Muscle layer of colon (tissue), 2 donors: Measurements from ENCODE around the gene LCMT1.

Source experiments
- H3K27ac ChIP-seq: one replicate; pipeline ENCODE4 v1.7.0; 2013; ENCODE audit warnings: low read depth, mild to moderate bottlenecking, low read length, moderate library complexity
- H3K27me3 ChIP-seq, 2 donors: one replicate each; pipeline ENCODE4 v1.7.0; 2013; ENCODE audit warnings: low read length in 2 of 2, mild to moderate bottlenecking in 2 of 2; ENCODE audit not compliant: insufficient read depth in 2 of 2, control insufficient read depth in 1 of 2
- H3K36me3 ChIP-seq: one replicate; pipeline ENCODE4 v1.7.0; 2013; ENCODE audit warnings: mild to moderate bottlenecking, low read length; ENCODE audit not compliant: insufficient read depth
- H3K4me1 ChIP-seq: one replicate; pipeline ENCODE4 v1.7.0; 2013; ENCODE audit warnings: mild to moderate bottlenecking, low read length; ENCODE audit not compliant: insufficient read depth
- H3K4me3 ChIP-seq, 2 donors: one replicate each; pipeline ENCODE4 v1.7.0; 2013; ENCODE audit warnings: low read length in 2 of 2, low read depth in 1 of 2, mild to moderate bottlenecking in 1 of 2, moderate library complexity in 1 of 2
- H3K9ac ChIP-seq: one replicate; pipeline ENCODE4 v1.7.0; 2013; ENCODE audit warnings: low read length
- H3K9me3 ChIP-seq: one replicate; pipeline ENCODE4 v1.7.0; 2013; ENCODE audit warnings: mild to moderate bottlenecking, low read length
- donor health status: abdominal sarcoma.
- donor health status: Adenocarcinoma of cecum.

LCMT1 gene

DNA sequence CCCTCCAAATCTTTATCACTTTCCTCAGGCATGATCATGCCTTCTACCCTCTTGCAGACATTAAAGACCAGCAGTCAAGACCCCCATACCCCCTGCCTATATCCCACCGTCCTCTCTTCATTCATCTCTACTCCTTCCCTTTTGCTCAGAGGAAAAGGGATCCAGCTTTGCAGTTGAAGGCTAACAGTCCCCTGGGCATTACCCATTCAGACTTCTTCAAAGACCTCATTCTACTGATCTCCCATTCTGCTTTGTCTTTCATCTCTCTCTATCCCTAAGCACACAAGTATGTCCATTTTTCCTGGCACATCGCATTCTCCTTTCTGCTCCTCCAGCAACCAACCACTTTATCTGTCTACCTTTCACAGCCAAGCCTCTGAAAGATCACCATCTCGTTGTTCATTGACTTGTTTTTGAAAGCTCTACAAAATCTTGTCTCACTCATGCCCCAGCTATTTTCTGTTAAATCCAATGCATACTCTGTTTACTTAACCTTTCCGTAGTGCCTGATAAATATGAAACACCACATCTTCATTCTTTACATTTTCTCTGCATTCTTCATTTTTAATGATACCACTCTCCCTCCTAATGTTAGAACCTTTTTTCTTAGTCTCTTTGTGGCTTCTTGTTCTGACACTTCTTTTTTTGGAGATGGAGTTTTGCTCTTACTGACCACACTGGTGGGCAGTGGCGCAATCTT lies 14.1 kb upstream of the LCMT1 start:
- no peak overlapping the region for H3K27ac ChIP-seq
- H3K9me3 ChIP-seq: no peaks in the 10 kb centered on the region
- no peaks in the 10 kb centered on the region for H3K27me3 ChIP-seq
- H3K4me1 ChIP-seq: no peaks in the 10 kb centered on the region
- H3K9ac ChIP-seq: no peak overlapping the region
- H3K36me3 ChIP-seq: no peaks in the 10 kb centered on the region
- no peak overlapping the region for H3K4me3 ChIP-seq

DNA sequence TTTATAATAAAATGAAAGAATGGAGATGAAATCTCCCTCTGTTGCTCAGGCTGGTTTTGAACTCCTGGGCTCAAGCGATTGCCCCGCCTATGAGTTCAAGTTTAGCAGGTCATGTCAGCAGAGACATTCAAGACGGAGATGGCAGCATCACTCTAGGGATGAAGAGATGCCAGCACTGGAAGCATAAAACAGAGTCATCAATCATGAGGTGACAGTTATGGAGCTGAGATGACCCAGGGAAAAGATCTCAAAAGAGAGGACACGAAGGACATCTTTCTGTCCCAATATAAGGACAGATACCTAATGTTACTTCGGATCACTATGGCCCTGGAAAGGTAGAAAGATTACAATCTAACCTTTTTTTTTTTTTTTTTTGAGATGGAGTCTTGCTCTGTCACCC lies 11.0 kb upstream of the LCMT1 start:
- Histone ChIP-seq H3K9me3 (no peaks in the 10 kb centered on the region), H3K4me3 (no peak overlapping the region), H3K4me1 (no peaks in the 10 kb centered on the region), H3K27ac (no peak overlapping the region), H3K36me3 (no peaks in the 10 kb centered on the region), H3K9ac (no peak overlapping the region), H3K27me3 (no peaks in the 10 kb centered on the region)

DNA sequence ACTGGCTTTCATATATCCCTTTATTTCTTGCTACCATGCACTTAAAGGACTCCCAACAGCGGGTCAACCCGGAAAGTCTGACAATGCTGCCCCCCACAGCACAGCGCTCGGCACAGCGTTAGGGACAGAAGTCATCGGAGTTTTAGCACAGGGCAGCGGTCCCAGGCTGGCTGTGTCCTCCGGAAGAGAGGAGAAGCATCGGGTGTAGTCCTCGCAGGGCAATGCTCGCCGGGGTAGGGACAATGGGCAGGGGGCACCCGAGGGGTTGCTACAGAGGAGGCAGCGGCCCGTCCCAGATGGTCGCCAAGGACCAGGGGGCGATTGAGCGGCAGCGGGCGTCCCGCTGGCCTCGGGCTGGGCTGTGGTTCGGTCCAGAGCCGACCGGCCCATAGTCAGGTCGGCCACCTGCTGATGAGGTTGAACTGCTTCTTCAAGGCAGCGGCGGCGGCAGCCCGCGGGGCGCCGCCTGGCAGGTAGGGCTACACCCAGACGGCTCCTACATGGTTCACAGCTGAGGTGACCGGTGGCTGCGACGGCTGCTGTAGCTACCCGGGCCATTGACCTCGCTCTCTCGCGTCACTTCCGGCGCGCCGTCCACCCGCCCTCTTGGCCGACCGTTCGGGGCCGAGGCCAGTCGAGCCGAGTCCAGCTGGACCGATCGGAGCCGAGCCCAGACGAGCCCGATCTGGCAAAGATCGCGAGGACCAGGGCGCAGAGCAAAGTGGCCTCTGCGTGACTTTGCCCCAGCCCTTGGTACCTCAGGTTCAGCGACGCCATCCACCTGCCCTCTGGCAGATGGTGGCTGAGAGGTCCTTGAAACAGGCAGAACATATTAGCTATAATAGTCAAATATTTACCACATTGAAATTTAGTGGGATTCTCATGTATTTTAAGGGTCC lies 4.7 kb upstream of the LCMT1 start:
- peak overlapping the region; percentile 61 to 86 for H3K4me3 ChIP-seq
- no peaks in the 10 kb centered on the region for H3K36me3 ChIP-seq
- H3K9me3 ChIP-seq: no peaks in the 10 kb centered on the region
- H3K27me3 ChIP-seq: no peaks in the 10 kb centered on the region
- peaks cover 19% of the 10 kb centered on the region for H3K4me1 ChIP-seq
- H3K9ac ChIP-seq: peak overlapping the region; percentile 86
- H3K27ac ChIP-seq: peak overlapping the region; percentile 91

- peak overlapping the region; percentile 61 to 86 for H3K4me3 ChIP-seq
- H3K36me3 ChIP-seq: no peaks in the 10 kb centered on the region
- no peaks in the 10 kb centered on the region for H3K27me3 ChIP-seq
- H3K9me3 ChIP-seq: no peaks in the 10 kb centered on the region
- H3K27ac ChIP-seq: peak overlapping the region; percentile 91
- peaks cover 24% of the 10 kb centered on the region for H3K4me1 ChIP-seq
- H3K9ac ChIP-seq: peak overlapping the region; percentile 86
Measured at GRCh38 chr16:25107466-25107792, 4.1 kb upstream of the LCMT1 start.

DNA sequence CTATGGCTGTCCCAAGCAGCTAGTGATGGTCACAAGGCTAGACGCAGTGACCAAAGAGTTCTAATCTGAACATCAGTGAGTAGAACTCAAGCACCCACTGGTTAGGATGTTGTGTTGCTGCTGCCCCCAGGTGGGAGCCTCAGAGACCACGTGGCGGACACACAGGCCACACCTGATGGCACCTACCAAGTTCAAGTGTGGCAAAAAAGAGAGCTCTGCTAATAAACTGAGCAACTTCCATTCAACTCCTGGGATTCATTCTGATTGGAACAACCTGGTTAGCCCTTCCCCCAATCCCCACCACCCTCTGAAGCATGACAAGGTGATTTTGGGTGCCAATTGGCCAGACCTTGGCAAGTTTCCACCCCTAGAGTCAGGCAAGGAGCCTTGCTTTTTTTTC lies 3.5 kb upstream of the LCMT1 start:
- Histone ChIP-seq H3K36me3 (no peaks in the 10 kb centered on the region), H3K9ac (no peak overlapping the region), H3K27me3 (no peaks in the 10 kb centered on the region), H3K4me1 (peaks cover 28% of the 10 kb centered on the region), H3K9me3 (no peaks in the 10 kb centered on the region), H3K4me3 (no peak overlapping the region), H3K27ac (no peak overlapping the region)

DNA sequence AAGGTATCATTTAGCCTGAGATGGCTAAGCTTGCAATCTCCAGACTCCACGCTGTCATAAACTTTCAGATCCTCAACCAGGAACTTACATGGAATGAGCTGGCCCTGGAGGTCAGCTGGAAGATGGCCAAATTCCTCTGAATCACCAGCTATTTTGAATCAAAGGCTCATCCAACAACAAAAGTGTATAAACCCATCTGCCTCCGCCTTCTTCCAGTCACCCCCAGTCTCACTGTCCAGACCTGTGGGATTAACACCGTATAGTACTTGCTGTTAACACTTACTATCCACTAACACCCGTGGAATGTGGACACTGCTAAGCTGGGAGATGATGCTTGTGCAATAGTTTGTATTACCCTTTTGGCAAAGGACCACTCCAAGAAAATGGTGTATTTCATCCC lies 1.9 kb upstream of the LCMT1 start:
- Histone ChIP-seq H3K27me3 (no peaks in the 10 kb centered on the region), H3K36me3 (no peaks in the 10 kb centered on the region), H3K9ac (no peak overlapping the region), H3K4me3 (no peak overlapping the region), H3K27ac (peak overlapping the region; percentile 42), H3K4me1 (peaks cover 33% of the 10 kb centered on the region), H3K9me3 (no peaks in the 10 kb centered on the region)

DNA sequence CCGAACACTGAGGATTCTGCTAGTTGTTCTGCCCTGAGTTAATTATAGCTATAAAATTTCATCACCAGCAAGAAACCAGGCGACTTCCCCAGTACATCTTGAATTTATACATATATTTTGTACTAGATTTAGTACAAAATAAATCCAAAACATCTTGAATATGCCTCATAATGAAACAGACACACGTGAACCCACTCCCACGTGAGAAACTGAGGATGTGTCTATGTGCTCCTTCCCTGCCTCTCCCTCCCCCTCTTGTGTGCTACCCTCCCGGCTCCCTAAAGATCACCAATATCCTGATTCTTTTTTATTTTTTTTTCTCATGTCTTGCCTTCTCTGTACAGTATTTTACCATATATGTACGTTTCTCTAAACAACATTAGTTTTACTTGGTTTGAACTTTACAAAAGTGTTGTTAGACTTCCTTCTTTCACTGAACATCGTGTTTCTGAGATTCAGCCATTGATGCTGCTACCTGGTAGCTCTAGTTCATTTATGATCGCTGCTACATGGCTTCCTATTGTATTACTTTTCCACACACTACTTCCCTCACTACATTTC lies 1.1 kb upstream of the LCMT1 start:
- Histone ChIP-seq H3K4me1 (peaks cover 33% of the 10 kb centered on the region), H3K27ac (peak overlapping the region; percentile 53), H3K9me3 (no peaks in the 10 kb centered on the region), H3K4me3 (peak overlapping the region; percentile 59 to 96), H3K36me3 (no peaks in the 10 kb centered on the region), H3K27me3 (no peaks in the 10 kb centered on the region), H3K9ac (no peak overlapping the region)

- Histone ChIP-seq H3K36me3 (no peaks in the 10 kb centered on the region), H3K4me1 (peaks cover 22% of the 10 kb centered on the region), H3K9me3 (no peaks in the 10 kb centered on the region), H3K27ac (no peak overlapping the region), H3K4me3 (no peak overlapping the region), H3K9ac (no peak overlapping the region), H3K27me3 (no peaks in the 10 kb centered on the region)
Measured at GRCh38 chr16:25114121-25114520, 2.6 kb downstream of the LCMT1 start.

GRCh38 chr16:25118851-25119578 lies 7.5 kb downstream of the LCMT1 start:
- Histone ChIP-seq H3K36me3 (no peaks in the 10 kb centered on the region), H3K27me3 (no peaks in the 10 kb centered on the region), H3K4me3 (no peak overlapping the region), H3K27ac (no peak overlapping the region), H3K9ac (no peak overlapping the region), H3K9me3 (no peaks in the 10 kb centered on the region), H3K4me1 (no peaks in the 10 kb centered on the region)

- H3K36me3 ChIP-seq: no peaks in the 10 kb centered on the region
- no peaks in the 10 kb centered on the region for H3K27me3 ChIP-seq
- no peak overlapping the region for H3K9ac ChIP-seq
- no peak overlapping the region for H3K27ac ChIP-seq
- no peaks in the 10 kb centered on the region for H3K9me3 ChIP-seq
- no peaks in the 10 kb centered on the region for H3K4me1 ChIP-seq
- H3K4me3 ChIP-seq: no peak overlapping the region
Measured at GRCh38 chr16:25121824-25122600, 10.5 kb downstream of the LCMT1 start.

- peaks cover 14% of the 10 kb centered on the region for H3K36me3 ChIP-seq
- no peaks in the 10 kb centered on the region for H3K27me3 ChIP-seq
- H3K9ac ChIP-seq: no peak overlapping the region
- H3K4me1 ChIP-seq: no peaks in the 10 kb centered on the region
- no peak overlapping the region for H3K4me3 ChIP-seq
- no peak overlapping the region for H3K27ac ChIP-seq
- H3K9me3 ChIP-seq: no peaks in the 10 kb centered on the region
Measured at GRCh38 chr16:25124503-25124902, 13.0 kb downstream of the LCMT1 start.
